IMR-90 (cell line): ENCODE measurements around the gene ABCB9. TPM values are rescaled to one million over a fixed set of nuclear protein-coding genes. Genes with fewer than 3 reads are reported as not detected.

Experiments
- ATAC-seq: fragments of 200-7000 bp; cut with Tn5 transposase; 2 replicates; pipeline ENCODE4 v1.9.1; 2020; ENCODE audit warnings: low read depth, mild to moderate bottlenecking, moderate library complexity
- BruUV-seq: library from RNA; stranded (reverse); fragments of 400-500 nt; replicated peaks from 2 replicates; lab custom pipeline; 2021; lab: Mats Ljungman, UMichigan
- CTCF ChIA-PET: fragments of 300-600 bp; formaldehyde crosslinking; extraction: SDS; loops from one replicate; lab custom pipeline; 2021; ENCODE audit warnings: antibody characterized with exemption; lab: Yijun Ruan, JAX
- POLR2A ChIA-PET: fragments of 300-600 bp; sonication (Branson Sonifier 250); formaldehyde crosslinking; loops from one replicate; lab custom pipeline; 2022; ENCODE audit warnings: antibody characterized with exemption; ENCODE audit not compliant: unreplicated experiment; lab: Charles Lee
- DNase-seq: peaks from one replicate; pipeline ENCODE4 v3.0.0; 2013
- H2AFZ ChIP-seq: replicated peaks from 2 replicates; pipeline ENCODE3; 2013; ENCODE audit warnings: low read length, mild to moderate bottlenecking; ENCODE audit not compliant: poor library complexity
- H2AK5ac ChIP-seq: 2 replicates; pipeline ENCODE4 v1.6.1; 2013; ENCODE audit warnings: low read depth, low read length, inconsistent platforms
- H2AK9ac ChIP-seq: replicated peaks from 2 replicates; pipeline ENCODE3; 2013; ENCODE audit warnings: mild to moderate bottlenecking, low read depth, low read length, moderate library complexity; ENCODE audit not compliant: poor library complexity
- H2BK120ac ChIP-seq: 2 replicates; pipeline ENCODE4 v1.6.1; 2013; ENCODE audit warnings: low read depth, low read length, inconsistent platforms
- H2BK15ac ChIP-seq: 3 replicates; pipeline ENCODE4 v1.6.1; 2013; ENCODE audit warnings: low read depth, low read length, inconsistent platforms
- H2BK20ac ChIP-seq: 2 replicates; pipeline ENCODE4 v1.6.1; 2013; ENCODE audit warnings: low read depth, mild to moderate bottlenecking, inconsistent platforms, low read length, moderate library complexity
- H2BK5ac ChIP-seq: 2 replicates; pipeline ENCODE4 v1.6.1; 2013; ENCODE audit warnings: mild to moderate bottlenecking, low read depth, low read length, inconsistent platforms; ENCODE audit not compliant: poor library complexity, severe bottlenecking
- H3K14ac ChIP-seq: replicated peaks from 2 replicates; pipeline ENCODE4 v1.6.1; 2013; ENCODE audit warnings: low read depth, low read length, inconsistent platforms
- H3K18ac ChIP-seq: 2 replicates; pipeline ENCODE4 v1.6.1; 2013; ENCODE audit warnings: low read depth, low read length, control low read depth
- H3K23ac ChIP-seq: 2 replicates; pipeline ENCODE4 v1.6.1; 2013; ENCODE audit warnings: low read depth, low read length, inconsistent platforms
- H3K27ac ChIP-seq: 2 replicates; pipeline ENCODE4 v1.5.1; 2013; ENCODE audit warnings: mild to moderate bottlenecking, control low read depth, low read length; ENCODE audit not compliant: insufficient read depth
- H3K27me3 ChIP-seq: 2 replicates; pipeline ENCODE4 v1.6.1; 2013; ENCODE audit warnings: low read length; ENCODE audit not compliant: control insufficient read depth, insufficient read depth
- H3K36me3 ChIP-seq: 2 replicates; pipeline ENCODE4 v1.6.1; 2013; ENCODE audit warnings: low read length, mixed read lengths; ENCODE audit not compliant: control insufficient read depth, insufficient read depth
- H3K4ac ChIP-seq: 2 replicates; pipeline ENCODE4 v1.6.1; 2013; ENCODE audit warnings: low read depth, low read length, inconsistent platforms
- H3K4me1 ChIP-seq: 2 replicates; pipeline ENCODE4 v1.6.1; 2013; ENCODE audit warnings: low read length, mixed read lengths; ENCODE audit not compliant: control insufficient read depth, insufficient read depth
- H3K4me2 ChIP-seq: 2 replicates; pipeline ENCODE4 v1.6.1; 2013; ENCODE audit warnings: low read depth, mild to moderate bottlenecking, control low read depth, low read length, moderate library complexity
- H3K4me3 ChIP-seq: 2 replicates; pipeline ENCODE4 v1.5.1; 2013; ENCODE audit warnings: low read depth, mild to moderate bottlenecking, control low read depth, low read length, moderate library complexity; ENCODE audit not compliant: insufficient read depth
- H3K56ac ChIP-seq: 2 replicates; pipeline ENCODE4 v1.6.1; 2013; ENCODE audit warnings: low read length, inconsistent platforms; ENCODE audit not compliant: insufficient read depth; ENCODE audit errors: extremely low read depth
- H3K79me1 ChIP-seq, 2 experiments: 2 replicates each; pipeline ENCODE4 v1.6.1; 2013; ENCODE audit warnings: low read length in 2 of 2, inconsistent platforms in 1 of 2, low read depth in 1 of 2
- H3K9ac ChIP-seq: 2 replicates; pipeline ENCODE4 v1.6.1; 2013; ENCODE audit warnings: low read depth, low read length, control low read depth
- H3K9me1 ChIP-seq: 2 replicates; pipeline ENCODE4 v1.6.1; 2013; ENCODE audit warnings: low read length, inconsistent platforms; ENCODE audit not compliant: insufficient read depth
- H3K9me3 ChIP-seq: 2 replicates; pipeline ENCODE4 v1.6.1; 2013; ENCODE audit warnings: low read length; ENCODE audit not compliant: control insufficient read depth, insufficient read depth
- H4K20me1 ChIP-seq: 2 replicates; pipeline ENCODE4 v1.6.1; 2013; ENCODE audit warnings: low read length, inconsistent platforms; ENCODE audit not compliant: insufficient read depth
- H4K5ac ChIP-seq: 2 replicates; pipeline ENCODE4 v1.6.1; 2013; ENCODE audit warnings: mild to moderate bottlenecking, low read depth, low read length, control low read depth
- H4K8ac ChIP-seq, 2 experiments: 2 replicates each; pipeline ENCODE4 v1.6.1; 2013; ENCODE audit warnings: low read depth in 2 of 2, low read length in 2 of 2, control low read depth in 1 of 2, inconsistent platforms in 1 of 2
- H4K91ac ChIP-seq: 2 replicates; pipeline ENCODE4 v1.6.1; 2013; ENCODE audit warnings: low read depth, low read length, inconsistent platforms; ENCODE audit not compliant: insufficient read depth
- BHLHE40 ChIP-seq: fragments of 150-350 bp; IDR thresholded peaks from 2 replicates; pipeline ENCODE4 v1.6.1; 2016; ENCODE audit warnings: mild to moderate bottlenecking, low read depth, low read length
- ELK1 ChIP-seq: fragments of 150-350 bp; IDR thresholded peaks from 2 replicates; pipeline ENCODE4 v1.6.1; 2016; ENCODE audit warnings: low read depth, mild to moderate bottlenecking, low read length, moderate library complexity, borderline replicate concordance
- FOS ChIP-seq: fragments of 150-350 bp; IDR thresholded peaks from 2 replicates; pipeline ENCODE4 v1.6.1; 2016; ENCODE audit warnings: low read depth, low read length
- MAFK ChIP-seq: IDR thresholded peaks from 2 replicates; pipeline ENCODE4 v1.6.1; 2012; ENCODE audit warnings: low read depth, low read length, improper control_type of control experiment
- MAZ ChIP-seq: IDR thresholded peaks from 2 replicates; pipeline ENCODE4 v1.6.1; 2012; ENCODE audit warnings: low read depth, mild to moderate bottlenecking, low read length, improper control_type of control experiment, moderate library complexity, borderline replicate concordance
- NFE2L2 ChIP-seq: fragments of 150-350 bp; IDR thresholded peaks from 2 replicates; pipeline ENCODE4 v1.6.1; 2016; ENCODE audit warnings: low read depth, mild to moderate bottlenecking, low read length
- POLR2A ChIP-seq: IDR thresholded peaks from 2 replicates; pipeline ENCODE4 v1.6.1; 2012; ENCODE audit warnings: mild to moderate bottlenecking, low read depth, low read length
- RAD21 ChIP-seq: IDR thresholded peaks from 2 replicates; pipeline ENCODE4 v1.6.1; 2012; ENCODE audit warnings: low read length, improper control_type of control experiment
- RCOR1 ChIP-seq: IDR thresholded peaks from 2 replicates; pipeline ENCODE4 v1.6.1; 2012; ENCODE audit warnings: mild to moderate bottlenecking, low read length, improper control_type of control experiment; ENCODE audit not compliant: insufficient replicate concordance
- RFX5 ChIP-seq: IDR thresholded peaks from 2 replicates; pipeline ENCODE4 v1.8.0; 2012; ENCODE audit warnings: low read depth, mild to moderate bottlenecking, low read length, moderate library complexity
- SMC3 ChIP-seq: fragments of 150-350 bp; IDR thresholded peaks from 2 replicates; pipeline ENCODE4 v1.6.1; 2016; ENCODE audit warnings: low read depth, mild to moderate bottlenecking, antibody characterized with exemption, low read length, moderate library complexity
- WGBS, 2 experiments: methylation state at CpG; one replicate each; pipeline versions ENCODE4 v1.1.5 to v1.1.7; 2013; ENCODE audit warnings: missing lambda C conversion rate in 2 of 2; ENCODE audit not compliant: insufficient read length in 1 of 2; ENCODE audit errors: extremely low coverage in 2 of 2; 5-methylcytosine and 5-hydroxymethylcytosine counted together
- dilution Hi-C: fragments of 300-500 bp; cut with HindIII; formaldehyde crosslinking; loops from one replicate; pipeline ENCODE4 v1.14.3; 2018; ENCODE audit warnings: low sequenced_read_pairs; ENCODE audit not compliant: unreplicated experiment
- in situ Hi-C: fragments of 300-500 bp; cut with MboI; formaldehyde crosslinking; loops from 3 replicates; pipeline ENCODE4 v1.14.3; 2019; ENCODE audit warnings: low sequenced_read_pairs, inconsistent platforms, mixed read lengths
- intact Hi-C: fragments of 100-400 bp; cut with micrococcal nuclease; formaldehyde crosslinking; loops from 2 replicates; pipeline ENCODE4 v1.10.0; 2022
- polyA plus RNA-seq, 3 experiments: library from polyadenylated mRNA; depleted of rRNA; stranded (reverse); fragments of >200 nt; gene quantifications; 2 replicates each; pipeline ENCODE4 v1.2.3, GENCODE V29; 2012; ENCODE audit warnings: low replicate concordance in 1 of 3
- total RNA-seq: library from RNA; depleted of rRNA; stranded (reverse); fragments of >200 nt; gene quantifications from 2 replicates; pipeline ENCODE4 v1.2.3, GENCODE V29; 2012
- TF ChIP-seq, protein P1 (sequence below): fragments of 150-350 bp; IDR thresholded peaks from 2 replicates; pipeline ENCODE4 v1.6.1; 2017; ENCODE audit warnings: mild to moderate bottlenecking, antibody characterized with exemption, low read length, low read depth
- TF ChIP-seq, protein P2 (sequence below): conservative IDR thresholded peaks from 2 replicates; pipeline ENCODE4 v1.5.1; 2012; ENCODE audit warnings: mild to moderate bottlenecking, low read depth, low read length, improper control_type of control experiment

The ABCB9 gene
- total and polyA plus RNA-seq, 2 of the 4 experiments (the other 2 are of a cell fraction) = 5.6 to 8.3 TPM

GRCh38 chr12:122974274-122974891 is 8.1 kb upstream of the ABCB9 start:
- CTCF ChIA-PET = interaction anchor here (1.3 kb wide), 1 partner anchor 264 kb away, joined by 3 read pairs; no protein-coding TSS in a partner anchor
- POLR2A ChIA-PET = interaction anchor here (0.6 to 0.9 kb wide), 2 partner anchors 217 to 391 kb away, joined by 4 to 5 read pairs; no protein-coding TSS in a partner anchor
- TF ChIP-seq FOS (no peak), RCOR1 (peak; percentile 11), ELK1 (no peak), POLR2A (no peak), NFE2L2 (no peak), RFX5 (no peak), MAFK (no peak), MAZ (peak; percentile 94), RAD21 (no peak), SMC3 (no peak), BHLHE40 (no peak)
- TF ChIP-seq, protein P1, sequence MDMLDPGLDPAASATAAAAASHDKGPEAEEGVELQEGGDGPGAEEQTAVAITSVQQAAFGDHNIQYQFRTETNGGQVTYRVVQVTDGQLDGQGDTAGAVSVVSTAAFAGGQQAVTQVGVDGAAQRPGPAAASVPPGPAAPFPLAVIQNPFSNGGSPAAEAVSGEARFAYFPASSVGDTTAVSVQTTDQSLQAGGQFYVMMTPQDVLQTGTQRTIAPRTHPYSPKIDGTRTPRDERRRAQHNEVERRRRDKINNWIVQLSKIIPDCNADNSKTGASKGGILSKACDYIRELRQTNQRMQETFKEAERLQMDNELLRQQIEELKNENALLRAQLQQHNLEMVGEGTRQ = peak; percentile 58; the same call in 1 of the 2 replicates
- TF ChIP-seq, protein P2, sequence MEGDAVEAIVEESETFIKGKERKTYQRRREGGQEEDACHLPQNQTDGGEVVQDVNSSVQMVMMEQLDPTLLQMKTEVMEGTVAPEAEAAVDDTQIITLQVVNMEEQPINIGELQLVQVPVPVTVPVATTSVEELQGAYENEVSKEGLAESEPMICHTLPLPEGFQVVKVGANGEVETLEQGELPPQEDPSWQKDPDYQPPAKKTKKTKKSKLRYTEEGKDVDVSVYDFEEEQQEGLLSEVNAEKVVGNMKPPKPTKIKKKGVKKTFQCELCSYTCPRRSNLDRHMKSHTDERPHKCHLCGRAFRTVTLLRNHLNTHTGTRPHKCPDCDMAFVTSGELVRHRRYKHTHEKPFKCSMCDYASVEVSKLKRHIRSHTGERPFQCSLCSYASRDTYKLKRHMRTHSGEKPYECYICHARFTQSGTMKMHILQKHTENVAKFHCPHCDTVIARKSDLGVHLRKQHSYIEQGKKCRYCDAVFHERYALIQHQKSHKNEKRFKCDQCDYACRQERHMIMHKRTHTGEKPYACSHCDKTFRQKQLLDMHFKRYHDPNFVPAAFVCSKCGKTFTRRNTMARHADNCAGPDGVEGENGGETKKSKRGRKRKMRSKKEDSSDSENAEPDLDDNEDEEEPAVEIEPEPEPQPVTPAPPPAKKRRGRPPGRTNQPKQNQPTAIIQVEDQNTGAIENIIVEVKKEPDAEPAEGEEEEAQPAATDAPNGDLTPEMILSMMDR = no peak

More at GRCh38 chr12:122974274-122974891, 8.1 kb upstream of the ABCB9 start:
- Histone ChIP-seq H3K18ac (peak overlapping the region; percentile 51), H4K5ac (peak overlapping the region; percentile 75), H4K20me1 (no peaks in the 10 kb centered on the region), H3K79me1 (peaks cover 12 to 46% of the 10 kb centered on the region in 2 experiments), H3K9me3 (no peaks in the 10 kb centered on the region), H3K27ac (peak overlapping the region; percentile 89), H3K9ac (peak overlapping the region; percentile 85), H3K9me1 (peaks cover 7% of the 10 kb centered on the region; the same call in 1 of the 2 replicates), H4K91ac (peak overlapping the region; percentile 96), H3K4me3 (peak overlapping the region; percentile 92), H2AFZ (peak overlapping the region; percentile 98), H3K36me3 (peaks cover 4% of the 10 kb centered on the region; the same call in 1 of the 2 replicates), H2BK15ac (peak overlapping the region; percentile 52; the same call in 1 of the 3 replicates), H2BK120ac (peak overlapping the region; percentile 88), H2BK20ac (0 out of 2 replicates have a peak overlapping the region, but pooled peaks have one; percentile 57), H3K56ac (peak overlapping the region; percentile 88), H3K4ac (peak overlapping the region; percentile 95), H3K4me1 (peaks cover 8% of the 10 kb centered on the region; the same call in 1 of the 2 replicates), H3K23ac (peak overlapping the region; percentile 74), H3K27me3 (no peaks in the 10 kb centered on the region), H2AK5ac (peak overlapping the region; percentile 33; the same call in 1 of the 2 replicates), H3K14ac (peak overlapping the region; percentile 96), H2BK5ac (peak overlapping the region; percentile 84), H2AK9ac (peak overlapping the region; percentile 92), H3K4me2 (peak overlapping the region; percentile 80), H4K8ac (peak overlapping the region; percentile 75 to 97)
- DNase-seq (peak; percentile 98), ATAC-seq (peak; percentile 87)
- BruUV-seq = no TSS peak
- intact Hi-C loops = loop anchor here (2.0 to 10.0 kb wide), 2 partner anchors 176 to 410 kb away; partner anchors contain the start of genes KMT5A and PITPNM2
- WGBS, 2 experiments = 0% methylated on average over 17 of the region's 32 CpGs; no CpG with 5 or more reads in 1 of the 2 experiments
- dilution Hi-C loops = no loop called here
- in situ Hi-C loops = loop anchor here (25.0 kb wide), 1 partner anchor 337 kb away; no protein-coding TSS in a partner anchor
